ENCODE results near the gene CRYBA4. TPM values are rescaled to one million over a fixed set of nuclear protein-coding genes. Genes with fewer than 3 reads are reported as not detected.

CRYBA4 gene
- total RNA-seq, 1 experiment from 2014 or later, result not detected

- no peaks in the 10 kb centered on the region for H3K4me1 ChIP-seq (ENCODE audit: insufficient read depth, low read length)
- ATAC-seq (no peak), DNase-seq (no peak)
- H3K79me2 ChIP-seq (ENCODE audit: low read length), result no peaks in the 10 kb centered on the region
- no peaks in the 10 kb centered on the region for H3F3A ChIP-seq (ENCODE audit: low read length, unreplicated experiment)
- H3K36me3 ChIP-seq (ENCODE audit: low read depth, low read length), result no peaks in the 10 kb centered on the region
- no peak within 1 kb of the TSS for H3K9ac ChIP-seq (ENCODE audit: low read length)
- no peaks in the 10 kb centered on the region for H3K9me3 ChIP-seq (ENCODE audit: low read length)
- ChIA-PET CTCF (interaction anchor here (0.6 kb wide), 1 partner anchor 816 kb away, joined by 4 read pairs; no protein-coding TSS in a partner anchor), POLR2A (ENCODE audit: unreplicated experiment) (no interaction called here)
- H3K27me3 ChIP-seq (ENCODE audit: low read length), result no peaks in the 10 kb centered on the region
- no peaks in the 10 kb centered on the region for H3K9me2 ChIP-seq (replicated peaks; ENCODE audit: low read length)
- H3K4me3 ChIP-seq (ENCODE audit: low read length), result no peak within 1 kb of the TSS
- no TSS peak for BruUV-seq (replicated peaks)
- intact Hi-C loops (cut with micrococcal nuclease), result no loop called here
- H4K20me1 ChIP-seq (ENCODE audit: low read length), result no peaks in the 10 kb centered on the region
- no peak within 1 kb of the TSS for H2AFZ ChIP-seq (ENCODE audit: low read length)
- H3K4me2 ChIP-seq (ENCODE audit: low read length), result no peak within 1 kb of the TSS
- TF ChIP-seq EZH2 (IDR thresholded peaks at IDR 0.05; ENCODE audit: low read length, unreplicated experiment), result no peak
- no peak for TF ChIP-seq EZH2phosphoT487 (IDR thresholded peaks at IDR 0.05; ENCODE audit: borderline replicate concordance, low read length)
- TF ChIP-seq, protein P1, sequence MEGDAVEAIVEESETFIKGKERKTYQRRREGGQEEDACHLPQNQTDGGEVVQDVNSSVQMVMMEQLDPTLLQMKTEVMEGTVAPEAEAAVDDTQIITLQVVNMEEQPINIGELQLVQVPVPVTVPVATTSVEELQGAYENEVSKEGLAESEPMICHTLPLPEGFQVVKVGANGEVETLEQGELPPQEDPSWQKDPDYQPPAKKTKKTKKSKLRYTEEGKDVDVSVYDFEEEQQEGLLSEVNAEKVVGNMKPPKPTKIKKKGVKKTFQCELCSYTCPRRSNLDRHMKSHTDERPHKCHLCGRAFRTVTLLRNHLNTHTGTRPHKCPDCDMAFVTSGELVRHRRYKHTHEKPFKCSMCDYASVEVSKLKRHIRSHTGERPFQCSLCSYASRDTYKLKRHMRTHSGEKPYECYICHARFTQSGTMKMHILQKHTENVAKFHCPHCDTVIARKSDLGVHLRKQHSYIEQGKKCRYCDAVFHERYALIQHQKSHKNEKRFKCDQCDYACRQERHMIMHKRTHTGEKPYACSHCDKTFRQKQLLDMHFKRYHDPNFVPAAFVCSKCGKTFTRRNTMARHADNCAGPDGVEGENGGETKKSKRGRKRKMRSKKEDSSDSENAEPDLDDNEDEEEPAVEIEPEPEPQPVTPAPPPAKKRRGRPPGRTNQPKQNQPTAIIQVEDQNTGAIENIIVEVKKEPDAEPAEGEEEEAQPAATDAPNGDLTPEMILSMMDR (conservative IDR thresholded peaks at IDR 0.05; ENCODE audit: low read depth, low read length), result no peak
- no peak within 1 kb of the TSS for H3K27ac ChIP-seq (ENCODE audit: low read length)
These were observed 4.2 kb upstream of the CRYBA4 start, which contains the start of gene CRYBB1 for GRCh38 chr22:26617271-26618199. CRYBB1 (minus strand) TSS chr22:26618027; CDS start chr22:26616319, 1,708 bp downstream.

DNA sequence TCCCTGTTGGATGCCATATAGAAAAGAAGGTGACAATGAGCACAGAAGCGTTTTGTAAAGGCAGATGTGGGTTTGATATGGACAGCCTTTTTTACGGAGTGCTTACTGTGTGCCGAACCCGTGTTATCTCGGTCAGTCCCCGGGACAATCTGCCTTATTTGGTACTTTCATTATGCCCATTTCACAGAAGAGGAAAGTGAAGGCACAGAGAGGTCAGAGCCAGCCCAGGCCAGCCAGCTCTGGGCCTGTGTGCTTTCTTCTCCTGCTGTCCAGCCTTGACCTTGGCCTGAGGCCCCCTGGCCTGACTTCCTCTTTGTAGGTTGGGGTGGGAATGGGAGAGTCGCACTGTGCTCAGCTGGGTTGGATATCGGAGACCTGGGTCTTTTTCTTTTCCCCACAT, 3.3 kb upstream of the CRYBA4 start:
- no peaks in the 10 kb centered on the region for H3K27me3 ChIP-seq (ENCODE audit: low read length)
- POLR2A ChIA-PET (ENCODE audit: unreplicated experiment), result no interaction called here

More for the DNA sequence above, 3.3 kb upstream of the CRYBA4 start:
- CTCF ChIA-PET, result no interaction called here
- intact Hi-C loops (cut with micrococcal nuclease), result no loop called here
- no peak for ATAC-seq
- BruUV-seq (replicated peaks), result no TSS peak
- no peaks in the 10 kb centered on the region for H3K36me3 ChIP-seq (ENCODE audit: low read depth, low read length)
- no peak for DNase-seq
- no peaks in the 10 kb centered on the region for H3K9me3 ChIP-seq (ENCODE audit: low read length)
- no peaks in the 10 kb centered on the region for H3K79me2 ChIP-seq (ENCODE audit: low read length)
- H3K4me1 ChIP-seq (ENCODE audit: insufficient read depth, low read length), result no peaks in the 10 kb centered on the region
- TF ChIP-seq EZH2 (IDR thresholded peaks at IDR 0.05; ENCODE audit: low read length, unreplicated experiment) (no peak), EZH2phosphoT487 (IDR thresholded peaks at IDR 0.05; ENCODE audit: borderline replicate concordance, low read length) (no peak)
- TF ChIP-seq, protein P1 (conservative IDR thresholded peaks at IDR 0.05; ENCODE audit: low read depth, low read length), result no peak
- no peak overlapping the region for H3K4me3 ChIP-seq (ENCODE audit: low read length)
- no peak overlapping the region for H3K27ac ChIP-seq (ENCODE audit: low read length)
- H4K20me1 ChIP-seq (ENCODE audit: low read length), result no peaks in the 10 kb centered on the region
- H3F3A ChIP-seq (ENCODE audit: low read length, unreplicated experiment), result no peaks in the 10 kb centered on the region
- H2AFZ ChIP-seq (ENCODE audit: low read length), result no peak overlapping the region
- H3K9me2 ChIP-seq (replicated peaks; ENCODE audit: low read length), result no peaks in the 10 kb centered on the region
- H3K4me2 ChIP-seq (ENCODE audit: low read length), result no peak overlapping the region
- H3K9ac ChIP-seq (ENCODE audit: low read length), result no peak overlapping the region

Measured in PC-3 (cell line).